WTC11 (cell line): ENCODE data around the gene HRAS. TPM values are rescaled to one million over a fixed set of nuclear protein-coding genes. Genes with fewer than 3 reads are reported as not detected.

ENCODE experiments used
- ATAC-seq: fragments of 200-7000 bp; cut with Tn5 transposase; 2 replicates; pipeline ENCODE4 v1.10.0; 2021; ENCODE audit warnings: mild to moderate bottlenecking, moderate library complexity
- CTCF ChIA-PET: fragments of 300-600 bp; sonication (Branson Sonifier 250); formaldehyde crosslinking; loops from one replicate; lab custom pipeline; 2021; ENCODE audit warnings: antibody characterized with exemption; lab: Charles Lee
- POLR2A ChIA-PET: fragments of 350-600 bp; sonication (Branson Sonifier 250); formaldehyde crosslinking; loops from one replicate; lab custom pipeline; 2021; ENCODE audit warnings: antibody characterized with exemption; lab: Charles Lee
- DNase-seq: peaks from one replicate; pipeline ENCODE4 v3.0.0; 2021; ENCODE audit warnings: low spot score
- H3K27ac Mint-ChIP-seq: 2 replicates; pipeline ENCODE4 v1.8.0; 2021; ENCODE audit warnings: mixed read lengths
- H3K27me3 Mint-ChIP-seq: 2 replicates; pipeline ENCODE4 v1.8.0; 2021; ENCODE audit warnings: low read depth, mild to moderate bottlenecking, moderate library complexity, mixed read lengths
- H3K36me3 Mint-ChIP-seq: 2 replicates; pipeline ENCODE4 v1.8.0; 2021; ENCODE audit warnings: mixed read lengths
- H3K4me1 Mint-ChIP-seq: 2 replicates; pipeline ENCODE4 v1.8.0; 2022; ENCODE audit warnings: mixed read lengths
- H3K4me3 Mint-ChIP-seq: 2 replicates; pipeline ENCODE4 v1.8.0; 2021; ENCODE audit warnings: mild to moderate bottlenecking, moderate library complexity, mixed read lengths
- H3K9me3 Mint-ChIP-seq: 2 replicates; pipeline ENCODE4 v1.8.0; 2021; ENCODE audit warnings: mixed read lengths
- CREM ChIP-seq: sonication (generic); formaldehyde crosslinking; IDR thresholded peaks from 2 replicates; pipeline ENCODE4 v1.8.1; 2022; ENCODE audit warnings: mild to moderate bottlenecking, missing genetic modification reagents, moderate library complexity
- FOXP1 ChIP-seq: sonication (generic); formaldehyde crosslinking; IDR thresholded peaks from 2 replicates; pipeline ENCODE4 v1.8.0; 2022; ENCODE audit warnings: missing genetic modification reagents, mild to moderate bottlenecking, moderate library complexity, borderline replicate concordance
- GABPB1 ChIP-seq: sonication (generic); formaldehyde crosslinking; IDR thresholded peaks from 2 replicates; pipeline ENCODE4 v1.8.1; 2023; ENCODE audit warnings: mild to moderate bottlenecking, missing genetic modification reagents
- PRRX2 ChIP-seq: fragments of 250-450 bp; sonication (Bioruptor Pico); IDR thresholded peaks from 2 replicates; pipeline ENCODE4 v1.8.0; 2021; ENCODE audit warnings: mild to moderate bottlenecking
- SP1 ChIP-seq: sonication (generic); formaldehyde crosslinking; conservative IDR thresholded peaks from 2 replicates; pipeline ENCODE4 v1.8.1; 2022; ENCODE audit warnings: missing genetic modification reagents
- ZNF396 ChIP-seq: fragments of 250-450 bp; sonication (Bioruptor Pico); IDR thresholded peaks from 2 replicates; pipeline ENCODE4 v1.8.0; 2021; ENCODE audit warnings: mild to moderate bottlenecking, moderate library complexity, borderline replicate concordance
- total RNA-seq: library from RNA; stranded (reverse); gene quantifications from 3 replicates; pipeline ENCODE4 v1.2.3, GENCODE V29; 2021
- TF ChIP-seq, protein P1 (sequence below): sonication (generic); formaldehyde crosslinking; IDR thresholded peaks from 2 replicates; pipeline ENCODE4 v1.8.1; 2023; ENCODE audit warnings: mild to moderate bottlenecking, missing genetic modification reagents, moderate library complexity
- TF ChIP-seq, protein P2 (sequence below): fragments of 250-450 bp; sonication (Bioruptor Pico); IDR thresholded peaks from 2 replicates; pipeline ENCODE4 v1.9.0; 2021; ENCODE audit warnings: mild to moderate bottlenecking
- TF ChIP-seq, protein P3 (sequence below): sonication (generic); formaldehyde crosslinking; IDR thresholded peaks from 2 replicates; pipeline ENCODE4 v1.8.0; 2022; ENCODE audit warnings: mild to moderate bottlenecking, missing genetic modification reagents
- TF ChIP-seq, protein P4 (sequence below): sonication (generic); formaldehyde crosslinking; IDR thresholded peaks from 2 replicates; pipeline ENCODE4 v1.8.0; 2022; ENCODE audit warnings: missing genetic modification reagents
- TF ChIP-seq, protein P5 (sequence below): sonication (generic); formaldehyde crosslinking; IDR thresholded peaks from 2 replicates; pipeline ENCODE4 v1.8.0; 2022; ENCODE audit warnings: mild to moderate bottlenecking, missing genetic modification reagents
- TF ChIP-seq, protein P6 (sequence below): fragments of 250-450 bp; sonication (Bioruptor Pico); IDR thresholded peaks from 2 replicates; pipeline ENCODE4 v1.9.0; 2021; ENCODE audit warnings: moderate library complexity, mild to moderate bottlenecking, inconsistent platforms, borderline replicate concordance
- TF ChIP-seq, protein P7 (sequence below): sonication (generic); formaldehyde crosslinking; conservative IDR thresholded peaks from 2 replicates; pipeline ENCODE4 v1.8.1; 2022; ENCODE audit warnings: mild to moderate bottlenecking, missing genetic modification reagents

The HRAS gene
- total RNA-seq, 1 experiment from 2014 or later: 62.4 TPM

DNA sequence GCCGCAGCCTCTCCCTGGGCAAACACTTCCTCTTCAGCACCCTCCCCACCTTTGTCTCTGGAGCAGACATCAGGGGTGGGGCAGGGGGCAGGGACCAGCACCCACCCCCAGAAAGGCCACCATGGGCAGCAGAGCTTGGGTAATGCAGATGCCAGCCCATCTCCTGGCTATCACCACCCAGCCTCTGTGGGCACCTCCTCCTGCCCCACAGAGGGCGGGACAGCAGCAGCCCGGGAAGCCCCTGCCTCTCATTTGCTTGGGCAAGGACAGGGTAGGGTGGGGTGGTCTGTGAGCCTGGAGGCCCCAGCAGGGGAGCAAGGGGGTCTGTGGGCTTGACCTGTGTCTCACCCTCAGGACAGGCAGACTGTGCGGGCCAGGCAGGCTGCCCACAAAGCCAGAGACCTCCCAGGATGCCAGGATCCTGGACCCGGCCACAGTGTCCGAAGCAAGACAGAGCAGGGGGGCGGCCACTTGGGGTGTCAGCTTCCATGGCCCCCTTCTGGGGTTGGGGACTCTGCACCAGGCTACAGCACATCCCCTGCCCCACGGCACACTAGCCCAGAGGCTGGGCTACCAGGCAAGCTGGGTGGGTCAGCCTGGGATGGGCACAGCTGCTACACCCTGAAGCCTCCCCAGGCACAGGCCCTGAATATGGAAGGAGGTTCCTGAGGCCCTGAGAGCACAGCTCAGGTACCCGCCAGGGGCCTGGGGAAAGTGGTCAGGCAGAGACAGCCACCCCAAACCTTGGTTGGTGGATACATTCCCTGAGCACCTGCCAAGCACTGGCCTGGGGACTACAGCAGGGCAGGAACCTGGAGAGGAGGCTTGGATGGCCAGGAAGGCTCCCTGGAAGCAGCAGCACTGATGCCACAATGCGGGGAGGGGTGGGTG is 32.8 kb downstream of the HRAS start (continued):
- TF ChIP-seq, protein P1, sequence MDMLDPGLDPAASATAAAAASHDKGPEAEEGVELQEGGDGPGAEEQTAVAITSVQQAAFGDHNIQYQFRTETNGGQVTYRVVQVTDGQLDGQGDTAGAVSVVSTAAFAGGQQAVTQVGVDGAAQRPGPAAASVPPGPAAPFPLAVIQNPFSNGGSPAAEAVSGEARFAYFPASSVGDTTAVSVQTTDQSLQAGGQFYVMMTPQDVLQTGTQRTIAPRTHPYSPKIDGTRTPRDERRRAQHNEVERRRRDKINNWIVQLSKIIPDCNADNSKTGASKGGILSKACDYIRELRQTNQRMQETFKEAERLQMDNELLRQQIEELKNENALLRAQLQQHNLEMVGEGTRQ (CRISPR knock-in tag): no peak
- TF ChIP-seq, protein P2, sequence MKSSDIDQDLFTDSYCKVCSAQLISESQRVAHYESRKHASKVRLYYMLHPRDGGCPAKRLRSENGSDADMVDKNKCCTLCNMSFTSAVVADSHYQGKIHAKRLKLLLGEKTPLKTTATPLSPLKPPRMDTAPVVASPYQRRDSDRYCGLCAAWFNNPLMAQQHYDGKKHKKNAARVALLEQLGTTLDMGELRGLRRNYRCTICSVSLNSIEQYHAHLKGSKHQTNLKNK (CRISPR knock-in tag): no peak
- TF ChIP-seq ZNF396 (CRISPR knock-in tag): no peak
- TF ChIP-seq, protein P3, sequence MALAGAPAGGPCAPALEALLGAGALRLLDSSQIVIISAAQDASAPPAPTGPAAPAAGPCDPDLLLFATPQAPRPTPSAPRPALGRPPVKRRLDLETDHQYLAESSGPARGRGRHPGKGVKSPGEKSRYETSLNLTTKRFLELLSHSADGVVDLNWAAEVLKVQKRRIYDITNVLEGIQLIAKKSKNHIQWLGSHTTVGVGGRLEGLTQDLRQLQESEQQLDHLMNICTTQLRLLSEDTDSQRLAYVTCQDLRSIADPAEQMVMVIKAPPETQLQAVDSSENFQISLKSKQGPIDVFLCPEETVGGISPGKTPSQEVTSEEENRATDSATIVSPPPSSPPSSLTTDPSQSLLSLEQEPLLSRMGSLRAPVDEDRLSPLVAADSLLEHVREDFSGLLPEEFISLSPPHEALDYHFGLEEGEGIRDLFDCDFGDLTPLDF (CRISPR knock-in tag): no peak

DNA sequence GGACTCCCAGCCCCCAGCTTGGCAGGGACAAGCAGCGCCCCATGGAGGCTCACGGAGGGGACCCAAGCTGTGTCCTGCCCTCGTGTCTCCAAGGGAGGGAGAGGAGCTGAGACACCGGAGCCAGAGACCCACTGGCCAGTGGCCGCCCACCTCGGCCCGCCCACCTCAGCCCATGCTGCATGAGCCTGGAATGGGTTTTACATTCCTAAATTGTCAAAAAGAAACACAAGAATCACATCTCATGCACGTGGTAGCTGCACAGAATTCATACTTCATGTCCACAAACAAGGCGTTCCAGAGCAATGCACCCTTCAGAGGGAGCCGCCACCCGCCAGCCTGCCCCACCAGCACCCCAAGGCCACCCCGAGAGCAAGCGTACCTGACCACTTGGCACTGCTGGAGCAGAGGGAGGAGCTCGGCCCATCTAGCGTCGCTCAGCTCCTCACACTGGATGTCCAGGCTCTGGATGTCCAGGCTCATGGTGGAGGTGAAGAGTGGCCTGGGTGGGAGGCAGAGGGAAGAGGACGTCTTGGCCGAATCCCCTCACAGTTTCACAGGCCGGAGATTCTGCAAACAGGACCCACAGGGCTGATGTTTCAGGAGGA is 33.6 kb downstream of the HRAS start:
- H3K27me3 Mint-ChIP-seq: peaks cover 2% of the 10 kb centered on the region; the same call in 1 of the 2 replicates
- ChIA-PET POLR2A (no interaction called here), CTCF (no interaction called here)
- H3K9me3 Mint-ChIP-seq: peaks cover 12% of the 10 kb centered on the region
- no peak overlapping the region for H3K4me3 Mint-ChIP-seq
- no peak for ATAC-seq
- peaks cover 37% of the 10 kb centered on the region for H3K36me3 Mint-ChIP-seq
- DNase-seq: no peak
- TF ChIP-seq, protein P4, sequence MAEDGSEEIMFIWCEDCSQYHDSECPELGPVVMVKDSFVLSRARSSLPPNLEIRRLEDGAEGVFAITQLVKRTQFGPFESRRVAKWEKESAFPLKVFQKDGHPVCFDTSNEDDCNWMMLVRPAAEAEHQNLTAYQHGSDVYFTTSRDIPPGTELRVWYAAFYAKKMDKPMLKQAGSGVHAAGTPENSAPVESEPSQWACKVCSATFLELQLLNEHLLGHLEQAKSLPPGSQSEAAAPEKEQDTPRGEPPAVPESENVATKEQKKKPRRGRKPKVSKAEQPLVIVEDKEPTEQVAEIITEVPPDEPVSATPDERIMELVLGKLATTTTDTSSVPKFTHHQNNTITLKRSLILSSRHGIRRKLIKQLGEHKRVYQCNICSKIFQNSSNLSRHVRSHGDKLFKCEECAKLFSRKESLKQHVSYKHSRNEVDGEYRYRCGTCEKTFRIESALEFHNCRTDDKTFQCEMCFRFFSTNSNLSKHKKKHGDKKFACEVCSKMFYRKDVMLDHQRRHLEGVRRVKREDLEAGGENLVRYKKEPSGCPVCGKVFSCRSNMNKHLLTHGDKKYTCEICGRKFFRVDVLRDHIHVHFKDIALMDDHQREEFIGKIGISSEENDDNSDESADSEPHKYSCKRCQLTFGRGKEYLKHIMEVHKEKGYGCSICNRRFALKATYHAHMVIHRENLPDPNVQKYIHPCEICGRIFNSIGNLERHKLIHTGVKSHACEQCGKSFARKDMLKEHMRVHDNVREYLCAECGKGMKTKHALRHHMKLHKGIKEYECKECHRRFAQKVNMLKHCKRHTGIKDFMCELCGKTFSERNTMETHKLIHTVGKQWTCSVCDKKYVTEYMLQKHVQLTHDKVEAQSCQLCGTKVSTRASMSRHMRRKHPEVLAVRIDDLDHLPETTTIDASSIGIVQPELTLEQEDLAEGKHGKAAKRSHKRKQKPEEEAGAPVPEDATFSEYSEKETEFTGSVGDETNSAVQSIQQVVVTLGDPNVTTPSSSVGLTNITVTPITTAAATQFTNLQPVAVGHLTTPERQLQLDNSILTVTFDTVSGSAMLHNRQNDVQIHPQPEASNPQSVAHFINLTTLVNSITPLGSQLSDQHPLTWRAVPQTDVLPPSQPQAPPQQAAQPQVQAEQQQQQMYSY: no peak
- TF ChIP-seq, protein P5, sequence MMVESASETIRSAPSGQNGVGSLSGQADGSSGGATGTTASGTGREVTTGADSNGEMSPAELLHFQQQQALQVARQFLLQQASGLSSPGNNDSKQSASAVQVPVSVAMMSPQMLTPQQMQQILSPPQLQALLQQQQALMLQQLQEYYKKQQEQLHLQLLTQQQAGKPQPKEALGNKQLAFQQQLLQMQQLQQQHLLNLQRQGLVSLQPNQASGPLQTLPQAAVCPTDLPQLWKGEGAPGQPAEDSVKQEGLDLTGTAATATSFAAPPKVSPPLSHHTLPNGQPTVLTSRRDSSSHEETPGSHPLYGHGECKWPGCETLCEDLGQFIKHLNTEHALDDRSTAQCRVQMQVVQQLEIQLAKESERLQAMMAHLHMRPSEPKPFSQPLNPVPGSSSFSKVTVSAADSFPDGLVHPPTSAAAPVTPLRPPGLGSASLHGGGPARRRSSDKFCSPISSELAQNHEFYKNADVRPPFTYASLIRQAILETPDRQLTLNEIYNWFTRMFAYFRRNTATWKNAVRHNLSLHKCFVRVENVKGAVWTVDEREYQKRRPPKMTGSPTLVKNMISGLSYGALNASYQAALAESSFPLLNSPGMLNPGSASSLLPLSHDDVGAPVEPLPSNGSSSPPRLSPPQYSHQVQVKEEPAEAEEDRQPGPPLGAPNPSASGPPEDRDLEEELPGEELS: no peak
- no peak for TF ChIP-seq PRRX2 (CRISPR knock-in tag)
- TF ChIP-seq CREM (CRISPR knock-in tag): no peak
- TF ChIP-seq GABPB1 (CRISPR knock-in tag): no peak
- TF ChIP-seq, protein P6, sequence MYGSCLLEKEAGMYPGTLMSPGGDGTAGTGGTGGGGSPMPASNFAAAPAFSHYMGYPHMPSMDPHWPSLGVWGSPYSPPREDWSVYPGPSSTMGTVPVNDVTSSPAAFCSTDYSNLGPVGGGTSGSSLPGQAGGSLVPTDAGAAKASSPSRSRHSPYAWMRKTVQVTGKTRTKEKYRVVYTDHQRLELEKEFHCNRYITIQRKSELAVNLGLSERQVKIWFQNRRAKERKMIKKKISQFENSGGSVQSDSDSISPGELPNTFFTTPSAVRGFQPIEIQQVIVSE (CRISPR knock-in tag): no peak
- no peak for TF ChIP-seq SP1 (CRISPR knock-in tag)
- TF ChIP-seq FOXP1: no peak
- TF ChIP-seq, protein P7, sequence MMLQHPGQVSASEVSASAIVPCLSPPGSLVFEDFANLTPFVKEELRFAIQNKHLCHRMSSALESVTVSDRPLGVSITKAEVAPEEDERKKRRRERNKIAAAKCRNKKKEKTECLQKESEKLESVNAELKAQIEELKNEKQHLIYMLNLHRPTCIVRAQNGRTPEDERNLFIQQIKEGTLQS (CRISPR knock-in tag): no peak
- H3K4me1 Mint-ChIP-seq: peaks cover 10% of the 10 kb centered on the region
- no peak overlapping the region for H3K27ac Mint-ChIP-seq
